NCI-H128 (cell line): Measurements from ENCODE around the gene ALDH3B1.

Source experiments
- DNase-seq: peaks from one replicate; lab custom pipeline; 2025; ENCODE audit not compliant: unreplicated experiment; lab: John Stamatoyannopoulos, UW

ALDH3B1 gene

DNA sequence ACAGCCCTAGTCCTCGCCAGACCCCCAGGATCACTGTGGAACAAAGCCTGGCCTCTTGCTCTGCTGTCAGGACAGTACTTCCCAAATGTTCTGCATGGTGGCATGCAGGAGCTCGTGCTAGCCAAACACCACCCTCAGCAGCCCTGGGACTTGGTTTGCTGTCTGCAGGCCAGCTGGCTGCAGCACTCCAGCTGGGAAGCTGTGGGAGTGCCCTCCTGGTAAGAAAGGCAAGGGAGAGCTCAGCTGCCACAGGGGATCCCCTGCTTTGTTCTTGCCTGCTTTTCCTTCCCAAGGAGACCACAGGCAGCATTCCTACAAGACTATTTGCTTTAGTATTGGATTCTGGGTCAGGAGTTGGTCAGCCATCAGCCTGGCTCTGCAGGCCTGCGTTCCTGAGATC is 56.6 kb downstream of the ALDH3B1 start:
- DNase-seq, result no peak

GRCh38 chr11:68067991-68068390 is 57.9 kb downstream of the ALDH3B1 start:
- DNase-seq, result no peak

DNA sequence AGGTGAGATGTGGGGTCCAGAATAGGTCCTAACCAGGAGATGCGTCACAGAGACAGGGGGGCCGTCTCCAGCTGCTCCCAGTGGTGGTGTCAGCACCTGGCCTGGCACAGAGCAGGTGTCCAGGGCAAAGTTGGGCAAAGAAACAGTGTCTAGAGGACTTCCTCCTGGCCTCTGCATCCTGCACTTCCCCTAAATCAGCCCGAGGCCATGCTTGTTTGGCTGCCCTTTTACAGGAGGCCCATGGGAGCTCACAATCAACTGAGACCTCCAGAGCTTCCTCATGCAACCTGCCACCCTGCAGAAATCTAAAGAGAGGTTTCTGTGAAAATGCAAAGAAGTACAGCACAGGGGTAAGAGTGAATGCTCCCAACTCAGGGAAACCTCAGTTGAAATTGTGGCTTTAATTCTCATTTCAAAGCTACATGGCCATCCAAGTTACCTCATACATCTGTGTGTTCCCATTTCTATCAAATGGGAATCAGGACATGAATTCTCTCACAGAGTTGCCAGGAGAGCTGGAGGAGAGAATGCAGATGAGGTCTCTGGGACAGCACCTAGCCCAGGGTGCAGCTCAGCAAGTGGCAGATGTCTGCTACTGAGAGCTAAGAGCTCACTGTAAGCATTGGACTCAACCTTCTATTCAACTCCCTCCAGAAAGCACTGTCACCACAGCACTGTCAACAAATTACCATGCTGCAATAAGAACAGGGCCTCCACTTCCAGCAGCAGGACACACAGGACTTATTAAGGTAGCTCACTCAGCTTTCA is 61.3 kb downstream of the ALDH3B1 start:
- DNase-seq, result no peak

DNA sequence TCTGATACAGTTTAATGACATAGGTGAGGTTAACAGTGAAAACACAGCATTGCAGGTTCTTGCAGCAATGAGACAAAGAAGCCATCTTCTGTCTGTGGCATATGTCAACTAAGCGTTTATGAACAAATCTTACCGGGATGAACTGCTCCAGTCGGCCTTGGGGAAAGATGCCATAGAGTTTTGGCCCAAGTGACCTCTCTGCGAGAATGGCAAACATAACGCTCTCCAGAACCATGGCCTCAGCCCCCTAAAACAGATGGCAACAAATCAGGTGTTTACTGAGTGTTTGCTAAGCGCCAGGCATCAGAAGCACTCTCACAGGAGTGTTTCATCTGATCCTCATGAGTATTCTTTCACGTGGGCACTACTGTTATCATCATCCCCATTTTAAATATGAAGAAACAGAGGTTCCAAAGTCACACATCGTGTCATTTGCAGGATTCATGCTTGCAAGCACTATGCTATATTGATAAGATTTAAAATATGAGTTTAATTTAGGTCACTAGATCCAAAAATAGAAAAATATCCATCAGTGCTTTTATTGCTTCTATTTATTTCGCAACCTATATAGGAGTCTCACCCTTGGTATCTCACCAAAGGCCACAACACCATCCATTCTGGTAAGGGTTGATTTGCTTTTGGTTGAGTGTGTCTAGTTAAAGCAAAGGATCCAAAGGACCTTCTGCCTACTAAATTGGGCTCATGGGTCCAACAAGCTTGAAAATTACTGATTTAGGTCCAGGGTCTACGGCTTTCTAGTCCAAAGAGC is 64.6 kb downstream of the ALDH3B1 start:
- no peak for DNase-seq

GRCh38 chr11:68076371-68077042 is 66.4 kb downstream of the ALDH3B1 start:
- DNase-seq, result no peak

- no peak for DNase-seq
Observed at GRCh38 chr11:68077617-68078582, 67.8 kb downstream of the ALDH3B1 start.
